Mammary epithelial cell (primary cell): ENCODE results near the gene CDHR4.

Experiments used
- EZH2 ChIP-seq: IDR thresholded peaks from 2 replicates; pipeline ENCODE4 v1.6.1; 2012; ENCODE audit warnings: low read length, inconsistent platforms, borderline replicate concordance
- TF ChIP-seq, protein P1 (sequence below), 2 donors: IDR thresholded peaks in 1 of 2; conservative IDR thresholded peaks in 1 of 2; 2 replicates each; pipeline ENCODE4 v1.5.1; 2011 to 2012; ENCODE audit warnings: inconsistent platforms in 2 of 2, low read length in 2 of 2, mild to moderate bottlenecking in 2 of 2, control low read depth in 1 of 2, low read depth in 1 of 2; ENCODE audit not compliant: insufficient read depth in 1 of 2; ENCODE audit errors: extremely low read depth in 1 of 2

DNA sequence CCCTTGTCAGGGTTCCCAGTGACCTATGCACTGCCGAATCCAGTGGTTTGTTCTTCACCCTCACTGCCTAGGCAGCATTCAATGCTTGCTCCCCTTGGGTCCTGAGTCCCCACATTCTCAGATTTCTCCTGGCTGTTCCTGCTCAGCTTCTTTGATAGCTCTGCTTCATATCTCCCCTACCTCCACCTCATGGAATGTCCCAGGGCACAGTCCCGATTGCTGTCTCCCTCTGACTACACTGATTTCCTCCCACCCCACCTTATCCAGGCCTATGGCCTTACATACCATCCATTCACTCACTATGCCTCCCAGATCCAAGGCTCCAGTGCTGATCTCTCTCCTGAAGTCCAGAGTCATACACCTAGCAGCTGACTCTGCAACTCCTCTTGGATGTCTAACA, 1.5 kb upstream of the CDHR4 start:
- TF ChIP-seq, protein P1, sequence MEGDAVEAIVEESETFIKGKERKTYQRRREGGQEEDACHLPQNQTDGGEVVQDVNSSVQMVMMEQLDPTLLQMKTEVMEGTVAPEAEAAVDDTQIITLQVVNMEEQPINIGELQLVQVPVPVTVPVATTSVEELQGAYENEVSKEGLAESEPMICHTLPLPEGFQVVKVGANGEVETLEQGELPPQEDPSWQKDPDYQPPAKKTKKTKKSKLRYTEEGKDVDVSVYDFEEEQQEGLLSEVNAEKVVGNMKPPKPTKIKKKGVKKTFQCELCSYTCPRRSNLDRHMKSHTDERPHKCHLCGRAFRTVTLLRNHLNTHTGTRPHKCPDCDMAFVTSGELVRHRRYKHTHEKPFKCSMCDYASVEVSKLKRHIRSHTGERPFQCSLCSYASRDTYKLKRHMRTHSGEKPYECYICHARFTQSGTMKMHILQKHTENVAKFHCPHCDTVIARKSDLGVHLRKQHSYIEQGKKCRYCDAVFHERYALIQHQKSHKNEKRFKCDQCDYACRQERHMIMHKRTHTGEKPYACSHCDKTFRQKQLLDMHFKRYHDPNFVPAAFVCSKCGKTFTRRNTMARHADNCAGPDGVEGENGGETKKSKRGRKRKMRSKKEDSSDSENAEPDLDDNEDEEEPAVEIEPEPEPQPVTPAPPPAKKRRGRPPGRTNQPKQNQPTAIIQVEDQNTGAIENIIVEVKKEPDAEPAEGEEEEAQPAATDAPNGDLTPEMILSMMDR (conservative IDR thresholded peaks at IDR 0.05 in 1 of 2, IDR thresholded peaks at IDR 0.05 in 1 of 2; ENCODE audit: extremely low read depth in 1 of 2, insufficient read depth in 1 of 2, low read depth in 1 of 2, low read length in 2 of 2): no peak
- TF ChIP-seq EZH2: no peak
